Measurements from ENCODE around the gene MYO1A. TPM values are rescaled to one million over a fixed set of nuclear protein-coding genes. Genes with fewer than 3 reads are reported as not detected.
A peak's percentile ranks its signal among the peaks of the same experiment; 100 is the strongest.

MYO1A gene
- total and polyA plus RNA-seq, 2 donors (not counting 1 experiment from before 2014, with no cell fraction given): 0.55 to 1.3 TPM

- H3K4me2 ChIP-seq (replicated peaks; ENCODE audit: low read depth, low read length, poor library complexity, severe bottlenecking): no peak overlapping the region
- no peak overlapping the region for H2AFZ ChIP-seq (ENCODE audit: insufficient read depth, low read depth, low read length, poor library complexity, severe bottlenecking)
- H3K9ac ChIP-seq (ENCODE audit: low read length): no peak overlapping the region
- peaks cover 2 to 74% of the 10 kb centered on the region in 2 experiments for H3K36me3 ChIP-seq (replicated peaks in 1 of 2; ENCODE audit: control extremely low read depth in 1 of 2, control insufficient read depth in 1 of 2, extremely low read depth in 1 of 2, insufficient read depth in 2 of 2, low read length in 1 of 2)
- CTCF ChIA-PET: interaction anchor here (1.0 to 18.5 kb wide), 4 partner anchors 8 to 25 kb away, joined by 3 to 406 read pairs (median 128); partner anchors contain the start of genes NAB2, NEMP1 and STAT6
- peaks cover 50% of the 10 kb centered on the region for H4K20me1 ChIP-seq (ENCODE audit: control insufficient read depth, insufficient read depth, low read length, poor library complexity, severe bottlenecking)
- DNase-seq (no peak), ATAC-seq (ENCODE audit: low read depth) (no peak)
- no peaks in the 10 kb centered on the region for H3K27me3 ChIP-seq (replicated peaks in 1 of 4; ENCODE audit: control extremely low read depth in 1 of 4, control insufficient read depth in 3 of 4, insufficient read depth in 4 of 4, low read length in 3 of 4)
- peak overlapping the region in 1 of 2 donors; percentile 61 for H3K27ac ChIP-seq (ENCODE audit: low read length in 2 of 2)
- Mint-ChIP-seq H3K9me3 (ENCODE audit: insufficient read depth) (no peaks in the 10 kb centered on the region), H3K27ac (no peak overlapping the region), H3K27me3 (no peaks in the 10 kb centered on the region), H3K4me1 (peaks cover 41% of the 10 kb centered on the region), H3K4me3 (no peak overlapping the region)
- H3K79me2 ChIP-seq (ENCODE audit: control insufficient read depth, insufficient read depth, low read length): peaks cover 17% of the 10 kb centered on the region
- H3K9me3 ChIP-seq (ENCODE audit: control extremely low read depth in 1 of 3, control insufficient read depth in 2 of 3, insufficient read depth in 1 of 3, low read length in 2 of 3): no peaks in the 10 kb centered on the region
- no peak overlapping the region for H3K4me3 ChIP-seq (ENCODE audit: control extremely low read depth in 1 of 5, extremely low read depth in 1 of 5, insufficient read depth in 1 of 5, low read depth in 2 of 5, low read length in 4 of 5)
- peaks cover 14 to 20% of the 10 kb centered on the region in 2 donors for H3K4me1 ChIP-seq (ENCODE audit: control insufficient read depth in 2 of 2, insufficient read depth in 2 of 2, low read length in 2 of 2)
- intact Hi-C loops (cut with micrococcal nuclease): no loop called here
- no CpG with 5 or more reads among the region's 1 CpG for WGBS (ENCODE audit: insufficient coverage)
- TF ChIP-seq CTCF (IDR thresholded peaks at IDR 0.05) (no peak), EZH2 (IDR thresholded peaks at IDR 0.05; ENCODE audit: borderline replicate concordance, insufficient read depth, low read depth, low read length, poor library complexity, severe bottlenecking) (no peak)
- POLR2A ChIA-PET: interaction anchor here (1.1 to 2.4 kb wide), 3 partner anchors 10 to 27 kb away, joined by 4 to 10 read pairs (median 10); partner anchors contain the start of genes NAB2 and STAT6
Observed at GRCh38 chr12:57098546-57098945, 48.6 kb upstream of the MYO1A start.

- no peak for TF ChIP-seq CTCF (IDR thresholded peaks at IDR 0.05)
- no peak for TF ChIP-seq EZH2 (IDR thresholded peaks at IDR 0.05; ENCODE audit: borderline replicate concordance, insufficient read depth, low read depth, low read length, poor library complexity, severe bottlenecking)
- H3K4me1 ChIP-seq (ENCODE audit: control insufficient read depth in 2 of 2, insufficient read depth in 2 of 2, low read length in 2 of 2): peaks cover 19 to 27% of the 10 kb centered on the region in 2 donors
- Mint-ChIP-seq H3K9me3 (ENCODE audit: insufficient read depth) (no peaks in the 10 kb centered on the region), H3K4me1 (peaks cover 51% of the 10 kb centered on the region), H3K4me3 (no peak overlapping the region), H3K27ac (peak overlapping the region; percentile 59), H3K27me3 (no peaks in the 10 kb centered on the region)
- H3K9me3 ChIP-seq (ENCODE audit: control extremely low read depth in 1 of 3, control insufficient read depth in 2 of 3, insufficient read depth in 1 of 3, low read length in 2 of 3): no peaks in the 10 kb centered on the region
- H3K36me3 ChIP-seq (replicated peaks in 1 of 2; ENCODE audit: control extremely low read depth in 1 of 2, control insufficient read depth in 1 of 2, extremely low read depth in 1 of 2, insufficient read depth in 2 of 2, low read length in 1 of 2): peaks cover 2 to 71% of the 10 kb centered on the region in 2 experiments
- no peak for DNase-seq
- peaks cover 17% of the 10 kb centered on the region for H3K79me2 ChIP-seq (ENCODE audit: control insufficient read depth, insufficient read depth, low read length)
- intact Hi-C loops (cut with micrococcal nuclease): no loop called here
- no peak overlapping the region for H3K9ac ChIP-seq (ENCODE audit: low read length)
- H2AFZ ChIP-seq (ENCODE audit: insufficient read depth, low read depth, low read length, poor library complexity, severe bottlenecking): no peak overlapping the region
- ChIA-PET POLR2A (interaction anchor here (0.7 to 2.4 kb wide), 5 partner anchors 9 to 25 kb away, joined by 3 to 10 read pairs (median 4); partner anchors contain the start of genes NAB2 and STAT6), CTCF (interaction anchor here (1.0 to 18.5 kb wide), 5 partner anchors 8 to 86 kb away, joined by 3 to 406 read pairs (median 10); partner anchors contain the start of genes NAB2, NEMP1 and STAT6)
- H3K4me2 ChIP-seq (replicated peaks; ENCODE audit: low read depth, low read length, poor library complexity, severe bottlenecking): no peak overlapping the region
- no peaks in the 10 kb centered on the region for H3K27me3 ChIP-seq (replicated peaks in 1 of 4; ENCODE audit: control extremely low read depth in 1 of 4, control insufficient read depth in 3 of 4, insufficient read depth in 4 of 4, low read length in 3 of 4)
- WGBS (ENCODE audit: insufficient coverage): 96% methylated on average over 7 of the region's 8 CpGs
- no peak for ATAC-seq (ENCODE audit: low read depth)
- H3K4me3 ChIP-seq (ENCODE audit: control extremely low read depth in 1 of 5, extremely low read depth in 1 of 5, insufficient read depth in 1 of 5, low read depth in 2 of 5, low read length in 4 of 5): no peak overlapping the region
- H4K20me1 ChIP-seq (ENCODE audit: control insufficient read depth, insufficient read depth, low read length, poor library complexity, severe bottlenecking): peaks cover 47% of the 10 kb centered on the region
- H3K27ac ChIP-seq (ENCODE audit: low read length in 2 of 2): no peak overlapping the region
Observed at GRCh38 chr12:57097554-57097835, 47.6 kb upstream of the MYO1A start.

Measured in B cell (primary cell).